ENCODE measurements around the gene GRIA1. TPM values are rescaled to one million over a fixed set of nuclear protein-coding genes. Genes with fewer than 3 reads are reported as not detected.

GRIA1 gene
- total RNA-seq, 6 experiments from 2014 or later = 0.10 to 0.57 (median 0.21) TPM

GRCh38 chr5:153774686-153775085 lies 284.2 kb downstream of the GRIA1 start:
- Mint-ChIP-seq H3K27ac (no peak overlapping the region), H3K9me3 (no peaks in the 10 kb centered on the region), H3K36me3 (ENCODE audit: low read depth) (no peaks in the 10 kb centered on the region), H3K4me1 (ENCODE audit: low read depth) (no peaks in the 10 kb centered on the region), H3K27me3 (ENCODE audit: insufficient read depth) (peaks cover 4% of the 10 kb centered on the region; the same call in 1 of the 2 replicates), H3K4me3 (no peak overlapping the region)
- DNase-seq = no peak
- TF ChIP-seq CTCF (IDR thresholded peaks at IDR 0.05) = no peak

- Mint-ChIP-seq H3K36me3 (ENCODE audit: low read depth) (no peaks in the 10 kb centered on the region), H3K27ac (no peak overlapping the region), H3K27me3 (ENCODE audit: insufficient read depth) (peaks cover 6% of the 10 kb centered on the region; the same call in 1 of the 2 replicates)
Observed at GRCh38 chr5:153775923-153776322, 285.5 kb downstream of the GRIA1 start.

DNA sequence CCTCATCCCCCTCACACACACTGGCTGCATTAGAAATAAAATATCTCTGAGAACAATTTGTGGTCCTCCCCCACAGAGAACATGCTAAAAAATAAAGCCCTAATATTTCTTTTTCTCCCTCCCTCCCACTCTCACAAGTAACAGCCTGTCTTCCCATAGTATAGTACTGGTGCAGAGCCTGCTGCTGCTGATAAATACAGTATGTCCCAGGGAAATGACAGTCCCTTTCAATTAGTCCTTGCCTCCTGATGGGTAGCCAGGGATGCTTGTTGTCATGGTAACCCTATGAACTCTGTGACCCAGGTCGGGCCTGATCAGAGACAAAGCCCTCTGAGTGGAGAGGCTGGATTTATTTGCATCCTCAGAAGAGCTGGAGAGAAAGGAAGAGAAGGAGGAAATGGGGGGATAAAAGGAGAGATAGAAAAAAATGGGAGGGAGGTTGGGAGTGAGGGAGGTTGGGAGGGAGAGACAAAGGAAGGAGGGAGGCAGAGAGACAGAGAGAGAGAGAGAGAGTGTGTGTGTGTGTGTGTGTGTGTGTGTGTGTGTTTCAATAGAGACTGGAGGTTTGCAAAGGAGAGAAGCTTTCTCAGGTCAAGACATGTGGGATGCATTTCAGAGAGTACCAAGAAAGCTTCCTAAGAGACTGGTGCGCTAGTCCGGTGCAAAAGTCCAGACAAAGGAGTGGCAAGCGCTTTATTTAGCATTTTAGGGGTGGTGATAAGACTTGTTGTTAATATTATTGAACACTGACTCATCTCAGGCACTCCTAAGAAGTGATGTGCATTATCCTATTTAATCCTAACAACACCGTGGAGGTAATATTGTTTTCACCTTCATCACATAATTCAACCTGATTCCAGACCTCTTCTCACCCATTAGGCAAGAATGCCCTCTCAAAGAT lies 287.5 kb downstream of the GRIA1 start:
- Mint-ChIP-seq H3K4me3 (no peak overlapping the region), H3K36me3 (ENCODE audit: low read depth) (no peaks in the 10 kb centered on the region), H3K27me3 (ENCODE audit: insufficient read depth) (peaks cover 6% of the 10 kb centered on the region; the same call in 1 of the 2 replicates)

More at GRCh38 chr5:153775923-153776322, 285.5 kb downstream of the GRIA1 start:
- Mint-ChIP-seq H3K4me3 (no peak overlapping the region), H3K9me3 (no peaks in the 10 kb centered on the region), H3K4me1 (ENCODE audit: low read depth) (no peaks in the 10 kb centered on the region)
- DNase-seq = no peak
- TF ChIP-seq CTCF (IDR thresholded peaks at IDR 0.05) = no peak

DNA sequence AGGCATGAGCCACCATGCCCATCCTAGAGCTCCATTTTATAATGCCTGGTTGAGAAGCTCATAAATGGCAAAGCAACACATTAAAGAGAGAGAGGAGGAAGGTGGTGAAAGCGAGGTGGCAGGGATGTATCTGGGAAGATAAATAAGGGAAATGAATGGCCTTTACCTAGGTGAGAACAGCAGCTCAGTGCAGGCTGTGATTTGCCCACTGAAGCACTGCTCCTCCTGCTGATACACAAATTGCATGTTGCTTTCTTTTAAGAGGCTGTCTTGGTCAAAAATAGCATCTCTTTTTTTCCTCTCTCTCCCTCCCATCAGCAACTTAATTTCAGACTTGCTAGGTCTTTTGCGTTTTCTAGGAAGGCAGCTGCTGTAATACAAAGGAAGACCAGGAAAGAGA lies 289.4 kb downstream of the GRIA1 start:
- Mint-ChIP-seq H3K27me3 (ENCODE audit: insufficient read depth) (peaks cover 6% of the 10 kb centered on the region; the same call in 1 of the 2 replicates), H3K9me3 (no peaks in the 10 kb centered on the region), H3K4me1 (ENCODE audit: low read depth) (peaks cover 7% of the 10 kb centered on the region), H3K4me3 (no peak overlapping the region), H3K36me3 (ENCODE audit: low read depth) (no peaks in the 10 kb centered on the region), H3K27ac (no peak overlapping the region)
- no peak for DNase-seq
- no peak for TF ChIP-seq CTCF (IDR thresholded peaks at IDR 0.05)

More for the DNA sequence above, 287.5 kb downstream of the GRIA1 start:
- TF ChIP-seq CTCF (IDR thresholded peaks at IDR 0.05) = no peak
- H3K27ac Mint-ChIP-seq = no peak overlapping the region
- no peaks in the 10 kb centered on the region for H3K9me3 Mint-ChIP-seq
- peaks cover 7% of the 10 kb centered on the region for H3K4me1 Mint-ChIP-seq (ENCODE audit: low read depth)
- DNase-seq = no peak

- Mint-ChIP-seq H3K27ac (no peak overlapping the region), H3K27me3 (ENCODE audit: insufficient read depth) (peaks cover 7% of the 10 kb centered on the region; the same call in 1 of the 2 replicates), H3K36me3 (ENCODE audit: low read depth) (no peaks in the 10 kb centered on the region), H3K4me1 (ENCODE audit: low read depth) (peaks cover 7% of the 10 kb centered on the region), H3K9me3 (no peaks in the 10 kb centered on the region), H3K4me3 (no peak overlapping the region)
- no peak for DNase-seq
- no peak for TF ChIP-seq CTCF (IDR thresholded peaks at IDR 0.05)
Observed at GRCh38 chr5:153780876-153781705, 290.6 kb downstream of the GRIA1 start.
